Activated CD8-positive, alpha-beta memory T cell treated with anti-CD3 and anti-CD28 coated beads for 36 hours (primary cell): Measurements from ENCODE around the gene CELSR2. TPM values are rescaled to one million over a fixed set of nuclear protein-coding genes. Genes with fewer than 3 reads are reported as not detected.

Experiments used
- CTCF ChIA-PET: fragments of 350-600 bp; sonication (Branson Sonifier 250); formaldehyde crosslinking; loops from one replicate; lab custom pipeline; 2021; ENCODE audit warnings: antibody characterized with exemption; lab: Charles Lee
- POLR2A ChIA-PET: fragments of 350-600 bp; sonication (Branson Sonifier 250); formaldehyde crosslinking; loops from one replicate; lab custom pipeline; 2021; ENCODE audit warnings: antibody characterized with exemption; lab: Charles Lee
- total RNA-seq, 2 experiments: library from RNA; stranded (reverse); gene quantifications; one replicate each; pipeline ENCODE4 v1.2.3, GENCODE V29; 2021

The CELSR2 gene
- total RNA-seq, 2 experiments from 2014 or later, result 2.7 to 3.3 TPM

DNA sequence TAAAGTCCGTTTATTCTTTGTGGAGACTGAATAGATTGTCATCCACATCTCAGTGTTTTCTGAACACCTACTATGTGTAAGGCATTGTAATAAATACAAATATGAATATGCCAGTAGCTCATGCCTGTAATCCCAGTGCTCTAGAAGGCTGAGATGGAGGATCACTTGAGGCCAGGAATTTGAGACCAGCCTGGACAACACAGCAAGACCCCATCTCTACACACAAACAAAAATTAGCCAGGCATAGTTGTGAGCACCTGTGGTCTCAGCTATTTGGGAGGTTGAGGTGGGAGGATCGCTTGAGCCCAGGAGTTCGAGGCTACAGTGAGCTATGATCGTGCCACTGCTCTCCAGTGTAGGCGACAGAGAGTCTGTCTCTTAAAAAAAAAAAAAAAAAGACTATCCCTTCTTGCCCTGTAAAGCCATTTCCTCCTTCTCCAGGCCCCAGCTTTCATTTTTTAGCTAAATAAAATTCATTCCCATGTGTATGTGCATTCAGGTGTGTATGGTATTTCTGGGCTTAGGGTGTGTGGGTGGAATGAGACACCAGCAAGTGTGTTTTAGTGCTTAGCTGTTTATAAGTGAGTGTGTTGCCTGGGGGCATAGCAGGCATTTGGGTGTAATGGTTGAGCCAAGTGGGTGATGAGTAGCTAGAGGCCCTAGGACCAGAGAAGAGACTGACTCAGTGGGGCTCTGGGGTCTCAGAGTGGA lies 7.8 kb downstream of the CELSR2 start:
- CTCF ChIA-PET, result interaction anchor here (0.9 kb wide), 1 partner anchor 275 kb away, joined by 5 read pairs; no protein-coding TSS in a partner anchor
- POLR2A ChIA-PET, result interaction anchor here (0.8 kb wide), 1 partner anchor 10 kb away, joined by 3 read pairs; no protein-coding TSS in a partner anchor

DNA sequence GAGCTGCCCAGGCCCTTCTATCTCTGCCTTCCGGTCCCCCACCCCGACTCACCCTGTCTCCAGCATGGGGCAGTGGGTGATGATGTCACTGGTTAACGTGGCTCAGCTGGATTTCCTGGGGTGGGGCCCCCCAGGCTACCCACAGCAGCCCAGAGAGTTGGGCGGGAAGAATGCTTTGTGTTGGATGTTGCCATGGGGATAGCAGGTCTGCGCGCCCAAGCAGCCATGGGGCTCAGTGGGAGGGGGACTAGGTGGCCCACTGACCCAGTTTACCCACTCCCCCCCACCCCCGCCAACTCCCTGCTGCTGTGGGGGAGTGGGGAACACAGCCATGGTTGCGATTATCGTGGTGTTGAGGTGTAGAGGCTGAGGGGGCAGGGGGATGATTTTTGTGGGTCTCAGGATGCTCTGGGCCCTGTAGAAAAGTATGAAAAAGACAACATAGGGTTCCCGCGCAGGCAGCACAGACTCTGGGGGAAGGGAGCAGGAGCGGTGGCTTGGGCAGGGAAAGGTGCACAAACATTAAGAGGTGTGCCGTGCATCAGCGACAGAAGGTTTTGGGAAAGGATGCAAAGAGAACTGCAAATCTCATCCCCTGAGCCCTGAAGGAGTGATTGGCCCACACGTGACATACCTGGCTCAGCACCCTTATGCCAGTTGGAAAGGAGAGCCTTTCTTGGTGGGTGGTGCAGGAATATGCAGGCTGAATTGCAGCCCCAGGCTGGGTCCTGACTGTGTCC lies 8.5 kb downstream of the CELSR2 start:
- POLR2A ChIA-PET, result interaction anchor here (0.8 kb wide), 1 partner anchor 11 kb away, joined by 3 read pairs; no protein-coding TSS in a partner anchor
- CTCF ChIA-PET, result interaction anchor here (0.9 kb wide), 1 partner anchor 274 kb away, joined by 5 read pairs; no protein-coding TSS in a partner anchor

DNA sequence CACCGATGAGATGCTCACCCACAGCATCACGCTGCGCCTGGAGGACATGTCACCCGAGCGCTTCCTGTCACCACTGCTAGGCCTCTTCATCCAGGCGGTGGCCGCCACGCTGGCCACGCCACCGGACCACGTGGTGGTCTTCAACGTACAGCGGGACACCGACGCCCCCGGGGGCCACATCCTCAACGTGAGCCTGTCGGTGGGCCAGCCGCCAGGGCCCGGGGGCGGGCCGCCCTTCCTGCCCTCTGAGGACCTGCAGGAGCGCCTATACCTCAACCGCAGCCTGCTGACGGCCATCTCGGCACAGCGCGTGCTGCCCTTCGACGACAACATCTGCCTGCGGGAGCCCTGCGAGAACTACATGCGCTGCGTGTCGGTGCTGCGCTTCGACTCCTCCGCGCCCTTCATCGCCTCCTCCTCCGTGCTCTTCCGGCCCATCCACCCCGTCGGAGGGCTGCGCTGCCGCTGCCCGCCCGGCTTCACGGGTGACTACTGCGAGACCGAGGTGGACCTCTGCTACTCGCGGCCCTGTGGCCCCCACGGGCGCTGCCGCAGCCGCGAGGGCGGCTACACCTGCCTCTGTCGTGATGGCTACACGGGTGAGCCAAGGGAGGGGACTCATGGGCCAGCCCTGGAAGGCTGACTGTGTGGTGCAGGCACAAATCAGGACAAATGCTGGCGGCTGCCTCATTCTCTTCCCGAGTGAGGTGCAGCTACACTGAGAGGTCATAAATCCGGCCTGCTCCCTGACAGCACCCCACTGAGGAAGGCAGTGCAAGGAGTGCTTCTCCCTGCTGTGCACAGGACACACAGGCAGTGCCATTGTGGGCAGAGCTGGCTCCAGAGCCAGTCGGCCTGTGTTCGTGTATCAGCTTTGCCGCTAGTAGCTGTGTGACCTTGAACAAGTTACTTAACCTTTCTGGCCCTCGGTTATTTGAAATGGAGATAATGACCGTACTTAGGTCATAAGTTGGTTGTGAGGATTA lies 9.4 kb downstream of the CELSR2 start:
- CTCF ChIA-PET, result no interaction called here
- POLR2A ChIA-PET, result no interaction called here

DNA sequence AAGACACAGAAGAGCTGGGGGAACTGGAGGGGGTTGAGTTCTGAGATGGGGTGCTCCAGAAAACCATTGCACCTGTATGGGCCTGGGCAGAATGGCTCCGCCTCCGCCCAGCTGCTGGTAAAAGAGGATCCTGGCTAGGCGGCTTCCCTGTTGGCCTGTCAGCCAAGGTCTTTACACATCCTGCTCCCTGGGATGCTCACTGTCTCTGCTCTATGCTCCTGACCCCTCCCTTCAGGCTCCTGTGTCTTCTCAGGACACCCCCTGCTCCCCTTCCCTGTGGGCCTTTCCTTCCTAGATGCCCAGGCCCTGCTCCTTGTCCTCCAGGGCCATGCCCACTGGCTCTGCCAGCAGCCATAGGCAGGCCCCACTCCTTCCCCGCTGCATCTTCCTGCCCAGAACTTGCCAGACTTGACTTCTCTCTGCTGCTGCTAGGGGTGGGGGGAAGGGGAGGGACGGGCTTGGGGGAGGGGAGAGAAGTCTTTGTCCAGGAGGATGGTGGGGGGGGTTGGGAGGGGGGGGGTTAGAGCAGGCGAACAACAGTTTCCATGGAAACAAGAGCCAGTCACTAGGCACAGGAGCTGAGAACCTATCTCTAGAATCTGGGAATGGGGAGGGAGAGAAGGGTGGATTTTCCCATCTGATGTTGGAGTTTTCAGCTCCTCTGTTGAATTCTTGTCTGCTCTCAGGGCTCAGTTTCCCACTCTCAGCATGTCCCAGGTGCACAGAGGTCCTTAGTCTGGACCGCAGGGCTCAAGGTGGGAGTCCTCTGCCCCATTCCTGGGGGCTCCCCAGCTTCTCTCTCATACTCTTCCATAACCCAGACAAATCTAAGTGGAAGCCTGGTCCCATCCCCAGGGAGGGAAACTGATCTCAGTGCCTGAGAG lies 10.6 kb downstream of the CELSR2 start:
- POLR2A ChIA-PET, result no interaction called here
- CTCF ChIA-PET, result no interaction called here

DNA sequence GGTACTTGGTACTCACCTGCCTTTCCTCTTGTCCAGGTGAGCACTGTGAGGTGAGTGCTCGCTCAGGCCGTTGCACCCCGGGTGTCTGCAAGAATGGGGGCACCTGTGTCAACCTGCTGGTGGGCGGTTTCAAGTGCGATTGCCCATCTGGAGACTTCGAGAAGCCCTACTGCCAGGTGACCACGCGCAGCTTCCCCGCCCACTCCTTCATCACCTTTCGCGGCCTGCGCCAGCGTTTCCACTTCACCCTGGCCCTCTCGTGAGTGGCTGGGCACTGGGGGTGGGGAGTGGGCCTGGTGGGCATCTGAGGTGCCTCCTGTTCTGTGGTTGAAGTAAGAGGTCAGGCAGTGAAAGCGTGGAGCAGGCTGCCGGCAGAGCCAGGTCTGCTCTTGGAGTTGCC lies 11.7 kb downstream of the CELSR2 start:
- ChIA-PET CTCF (no interaction called here), POLR2A (no interaction called here)

DNA sequence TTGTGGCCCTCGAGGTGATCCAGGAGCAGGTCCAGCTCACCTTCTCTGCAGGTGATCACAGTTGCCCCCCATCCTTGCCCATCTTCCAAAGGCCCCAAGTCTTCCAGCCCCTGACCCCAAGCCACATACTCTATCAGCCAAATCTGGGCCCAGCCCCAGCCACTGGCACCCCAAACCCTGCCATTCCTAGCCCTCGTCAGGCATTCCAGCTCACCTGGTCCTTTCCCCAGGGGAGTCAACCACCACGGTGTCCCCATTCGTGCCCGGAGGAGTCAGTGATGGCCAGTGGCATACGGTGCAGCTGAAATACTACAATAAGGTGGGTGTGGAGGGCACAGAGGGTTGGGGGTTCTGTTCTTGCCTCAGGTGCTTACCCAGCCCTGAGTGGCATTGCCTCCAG lies 12.2 kb downstream of the CELSR2 start:
- POLR2A ChIA-PET, result no interaction called here
- CTCF ChIA-PET, result interaction anchor here (1.6 kb wide), 1 partner anchor 271 kb away, joined by 5 read pairs; no protein-coding TSS in a partner anchor

DNA sequence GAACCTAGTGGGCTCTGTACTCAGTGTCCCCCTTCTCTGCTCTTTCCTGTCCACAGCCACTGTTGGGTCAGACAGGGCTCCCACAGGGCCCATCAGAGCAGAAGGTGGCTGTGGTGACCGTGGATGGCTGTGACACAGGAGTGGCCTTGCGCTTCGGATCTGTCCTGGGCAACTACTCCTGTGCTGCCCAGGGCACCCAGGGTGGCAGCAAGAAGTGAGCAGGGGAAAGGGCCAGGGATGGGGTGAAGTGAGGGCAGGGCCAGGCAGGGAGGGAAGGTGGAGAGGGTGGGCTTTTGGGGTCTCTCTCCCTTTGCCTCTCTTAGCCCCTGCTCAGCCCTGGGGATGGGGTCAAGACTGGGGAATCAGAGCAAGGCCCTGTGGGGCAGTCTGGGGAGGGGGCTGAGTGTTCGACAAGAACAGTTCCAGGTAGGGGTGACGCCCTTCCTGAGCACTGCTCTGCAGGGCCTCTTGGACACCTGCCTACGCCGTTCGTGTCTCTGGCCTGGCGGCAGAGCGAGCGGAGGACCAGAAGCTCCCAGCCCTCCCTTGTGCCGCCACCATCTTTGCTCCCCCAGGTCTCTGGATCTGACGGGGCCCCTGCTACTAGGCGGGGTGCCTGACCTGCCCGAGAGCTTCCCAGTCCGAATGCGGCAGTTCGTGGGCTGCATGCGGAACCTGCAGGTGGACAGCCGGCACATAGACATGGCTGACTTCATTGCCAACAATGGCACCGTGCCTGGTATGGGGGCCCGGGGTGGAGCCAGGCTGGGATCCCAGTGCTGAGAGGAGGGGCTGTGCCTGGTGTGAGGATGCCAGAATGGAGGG lies 13.1 kb downstream of the CELSR2 start:
- CTCF ChIA-PET, result interaction anchor here (1.6 to 6.4 kb wide), 2 partner anchors 16 to 270 kb away, joined by 5 to 24 read pairs; no protein-coding TSS in a partner anchor
- POLR2A ChIA-PET, result interaction anchor here (0.6 kb wide), 1 partner anchor 18 kb away, joined by 3 read pairs; no protein-coding TSS in a partner anchor

DNA sequence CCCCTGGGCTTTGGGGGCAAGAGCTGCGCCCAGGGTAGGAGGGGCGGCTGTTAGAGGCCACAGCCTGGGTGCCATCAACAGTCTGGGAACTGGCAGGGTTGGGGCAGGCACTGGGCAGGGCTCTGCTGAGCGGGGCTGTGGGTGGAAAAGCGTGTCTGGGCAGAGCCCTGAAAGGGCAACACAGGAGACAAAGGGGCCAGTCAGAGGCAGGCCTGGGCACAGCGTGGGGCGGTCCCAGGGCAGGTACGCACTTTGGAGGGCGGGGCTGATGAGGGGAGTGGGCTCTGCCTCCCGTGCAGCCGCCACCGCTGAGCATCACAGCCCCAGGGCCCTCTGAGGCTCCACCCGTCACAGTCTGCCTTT lies 13.9 kb downstream of the CELSR2 start:
- CTCF ChIA-PET, result interaction anchor here (1.6 to 6.4 kb wide), 3 partner anchors 15 to 269 kb away, joined by 5 to 24 read pairs (median 14); no protein-coding TSS in a partner anchor
- POLR2A ChIA-PET, result no interaction called here

DNA sequence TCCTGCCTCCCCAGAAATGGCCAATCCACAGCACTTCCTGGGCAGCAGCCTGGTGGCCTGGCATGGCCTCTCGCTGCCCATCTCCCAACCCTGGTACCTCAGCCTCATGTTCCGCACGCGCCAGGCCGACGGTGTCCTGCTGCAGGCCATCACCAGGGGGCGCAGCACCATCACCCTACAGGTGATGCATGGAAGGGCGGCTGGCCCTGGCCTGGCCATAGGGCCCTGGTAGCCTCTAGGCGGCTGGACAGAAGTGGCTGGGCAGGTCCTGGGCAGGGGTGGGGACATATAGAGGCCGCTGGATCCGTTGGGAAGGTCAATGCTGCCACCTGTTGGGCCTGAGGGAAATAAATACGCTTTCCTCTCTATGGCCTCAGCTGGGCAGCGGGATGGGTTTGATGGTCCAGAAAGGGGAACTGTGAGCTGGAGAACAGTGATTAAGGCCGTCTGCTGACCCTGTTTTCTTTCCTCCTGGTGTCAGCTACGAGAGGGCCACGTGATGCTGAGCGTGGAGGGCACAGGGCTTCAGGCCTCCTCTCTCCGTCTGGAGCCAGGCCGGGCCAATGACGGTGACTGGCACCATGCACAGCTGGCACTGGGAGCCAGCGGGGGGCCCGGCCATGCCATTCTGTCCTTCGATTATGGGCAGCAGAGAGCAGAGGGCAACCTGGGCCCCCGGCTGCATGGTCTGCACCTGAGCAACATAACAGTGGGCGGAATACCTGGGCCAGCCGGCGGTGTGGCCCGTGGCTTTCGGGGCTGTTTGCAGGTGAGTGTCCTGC lies 14.4 kb downstream of the CELSR2 start:
- ChIA-PET CTCF (interaction anchor here (0.7 to 6.4 kb wide), 4 partner anchors 15 to 269 kb away, joined by 3 to 24 read pairs (median 14); partner anchors contain the start of gene SORT1), POLR2A (no interaction called here)

DNA sequence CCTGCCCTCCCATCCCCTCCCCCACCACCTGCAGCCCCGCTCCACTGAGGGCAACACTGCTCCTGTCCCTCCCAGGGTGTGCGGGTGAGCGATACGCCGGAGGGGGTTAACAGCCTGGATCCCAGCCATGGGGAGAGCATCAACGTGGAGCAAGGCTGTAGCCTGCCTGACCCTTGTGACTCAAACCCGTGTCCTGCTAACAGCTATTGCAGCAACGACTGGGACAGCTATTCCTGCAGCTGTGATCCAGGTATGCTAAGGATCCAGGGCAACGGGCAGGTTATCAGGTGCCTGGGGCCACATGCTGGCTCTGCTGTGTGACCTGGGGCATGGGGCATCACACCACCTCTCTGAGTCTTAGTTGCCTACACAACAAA lies 15.0 kb downstream of the CELSR2 start:
- ChIA-PET POLR2A (no interaction called here), CTCF (interaction anchor here (0.7 to 6.4 kb wide), 4 partner anchors 14 to 268 kb away, joined by 3 to 24 read pairs (median 14); partner anchors contain the start of gene SORT1)

DNA sequence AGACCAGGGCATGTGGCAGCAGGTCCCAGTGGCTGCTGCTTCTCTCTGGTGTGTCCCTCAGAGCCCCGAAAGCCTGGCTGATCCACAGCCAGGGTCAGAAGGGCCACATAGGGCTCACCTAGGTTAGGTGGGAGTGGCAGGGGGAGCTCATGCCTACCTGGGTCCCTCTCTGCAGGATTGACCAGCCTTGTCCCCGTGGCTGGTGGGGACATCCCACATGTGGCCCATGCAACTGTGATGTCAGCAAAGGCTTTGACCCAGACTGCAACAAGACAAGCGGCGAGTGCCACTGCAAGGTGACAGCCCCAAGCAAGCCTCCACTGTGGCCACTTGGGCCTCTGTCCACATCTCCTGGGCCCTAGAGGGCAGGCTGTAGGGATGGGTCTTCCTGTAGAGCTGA lies 15.7 kb downstream of the CELSR2 start:
- ChIA-PET CTCF (interaction anchor here (2.1 to 6.4 kb wide), 3 partner anchors 13 to 268 kb away, joined by 14 to 24 read pairs (median 14); partner anchors contain the start of gene SORT1), POLR2A (no interaction called here)

DNA sequence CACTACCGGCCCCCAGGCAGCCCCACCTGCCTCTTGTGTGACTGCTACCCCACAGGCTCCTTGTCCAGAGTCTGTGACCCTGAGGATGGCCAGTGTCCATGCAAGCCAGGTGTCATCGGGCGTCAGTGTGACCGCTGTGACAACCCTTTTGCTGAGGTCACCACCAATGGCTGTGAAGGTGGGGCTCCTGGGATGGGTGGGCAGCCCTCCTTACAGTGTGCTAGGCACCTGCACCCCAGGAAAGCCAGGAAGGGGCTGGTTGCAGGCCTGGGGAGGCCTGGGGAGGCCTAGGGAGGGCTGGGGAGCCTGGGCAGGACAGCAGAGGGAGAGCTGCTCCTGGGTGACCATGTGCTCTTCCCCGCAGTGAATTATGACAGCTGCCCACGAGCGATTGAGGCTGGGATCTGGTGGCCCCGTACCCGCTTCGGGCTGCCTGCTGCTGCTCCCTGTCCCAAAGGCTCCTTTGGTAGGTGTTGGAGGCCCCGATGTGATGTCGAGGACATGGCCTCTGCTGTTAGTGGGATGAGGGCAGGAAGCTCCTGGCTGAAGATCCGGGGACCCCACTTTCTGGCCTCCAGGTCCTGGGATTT lies 16.5 kb downstream of the CELSR2 start:
- ChIA-PET CTCF (interaction anchor here (1.3 to 6.4 kb wide), 4 partner anchors 13 to 267 kb away, joined by 4 to 24 read pairs (median 14); partner anchors contain the start of gene SORT1), POLR2A (no interaction called here)

DNA sequence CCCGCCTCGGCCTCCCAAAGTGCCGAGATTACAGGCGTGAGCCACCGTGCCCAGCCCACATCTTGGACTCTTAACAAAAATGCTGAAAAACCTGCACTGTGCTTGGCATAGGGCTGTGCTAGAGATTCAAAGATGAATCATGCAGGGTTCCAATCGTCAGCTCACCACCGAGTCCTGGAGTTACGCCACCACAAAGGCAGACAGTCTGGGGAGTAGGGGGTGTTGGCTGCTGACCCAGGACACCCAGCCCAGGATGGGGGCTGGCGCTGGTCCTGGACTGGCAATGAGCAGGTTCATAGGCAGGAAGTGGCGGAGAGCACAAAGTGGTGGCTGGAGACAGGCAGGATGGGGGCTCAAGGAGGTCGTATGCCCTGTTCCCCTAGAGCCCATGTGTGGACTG lies 17.6 kb downstream of the CELSR2 start:
- ChIA-PET POLR2A (no interaction called here), CTCF (interaction anchor here (0.7 to 6.4 kb wide), 3 partner anchors 11 to 134 kb away, joined by 3 to 24 read pairs (median 4); no protein-coding TSS in a partner anchor)

DNA sequence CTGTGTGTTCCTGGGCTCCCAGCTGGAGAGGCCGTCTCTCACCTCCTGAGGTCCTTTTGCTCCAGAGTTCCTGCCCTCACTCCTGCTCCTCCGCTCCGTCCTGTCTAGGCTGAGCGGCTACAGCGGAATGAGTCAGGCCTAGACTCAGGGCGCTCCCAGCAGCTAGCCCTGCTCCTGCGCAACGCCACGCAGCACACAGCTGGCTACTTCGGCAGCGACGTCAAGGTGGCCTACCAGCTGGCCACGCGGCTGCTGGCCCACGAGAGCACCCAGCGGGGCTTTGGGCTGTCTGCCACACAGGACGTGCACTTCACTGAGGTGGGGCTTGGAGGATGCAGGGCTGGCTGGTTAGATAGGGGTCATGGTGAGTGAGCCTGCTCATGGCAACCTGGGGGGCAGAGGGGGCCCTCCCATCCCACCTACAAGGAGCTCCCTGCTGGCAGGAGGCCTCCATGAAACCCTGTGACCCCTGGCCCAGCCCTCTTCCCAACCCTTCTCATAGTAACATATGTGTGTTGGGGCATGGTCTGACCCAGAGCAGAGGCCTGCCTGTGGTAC lies 18.5 kb downstream of the CELSR2 start:
- ChIA-PET POLR2A (no interaction called here), CTCF (interaction anchor here (2.0 to 6.4 kb wide), 2 partner anchors 11 to 265 kb away, joined by 5 to 24 read pairs; no protein-coding TSS in a partner anchor)
